ENCODE results near the gene SHISA4.
"Not testable (repeated sequence)": the region's sequence is repeated elsewhere in the genome, so short reads cannot be mapped to it uniquely, and the experiment has no call there.

SHISA4 gene

DNA sequence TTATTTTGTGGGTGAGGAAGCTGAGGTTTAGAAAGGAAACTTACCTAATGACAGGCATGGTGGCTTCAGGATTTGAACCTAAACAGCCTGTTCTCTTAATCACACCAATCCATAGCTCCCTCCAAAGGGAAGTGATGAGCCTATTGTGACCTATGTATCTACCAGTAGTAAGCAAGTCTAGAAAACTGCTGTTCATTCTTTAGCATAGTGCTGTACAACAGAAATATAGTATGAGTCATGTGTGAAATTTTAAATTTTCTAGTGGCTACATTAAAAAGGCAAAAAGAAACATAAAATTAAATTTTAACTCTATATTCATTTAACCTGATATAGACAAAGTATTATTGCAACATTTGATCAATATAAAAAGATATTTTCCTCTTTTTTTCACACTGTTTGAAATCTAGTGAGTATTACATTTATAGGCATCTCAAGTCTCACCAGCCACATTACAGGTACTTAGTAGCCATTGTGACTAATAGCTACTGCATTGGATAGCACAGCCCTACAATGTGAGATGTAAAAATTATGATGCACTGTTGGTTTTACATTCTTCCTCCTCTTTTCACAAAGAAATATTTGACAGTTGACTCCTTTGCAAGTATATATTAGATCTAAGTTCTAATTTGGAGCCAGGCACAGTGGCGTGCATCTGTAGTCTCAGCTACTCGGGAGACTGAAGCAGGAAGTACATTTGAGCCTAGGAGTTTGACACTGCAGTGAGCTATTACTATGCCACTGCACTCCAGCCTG, 43.2 kb upstream of the SHISA4 start:
- TF ChIP-seq, protein P1, sequence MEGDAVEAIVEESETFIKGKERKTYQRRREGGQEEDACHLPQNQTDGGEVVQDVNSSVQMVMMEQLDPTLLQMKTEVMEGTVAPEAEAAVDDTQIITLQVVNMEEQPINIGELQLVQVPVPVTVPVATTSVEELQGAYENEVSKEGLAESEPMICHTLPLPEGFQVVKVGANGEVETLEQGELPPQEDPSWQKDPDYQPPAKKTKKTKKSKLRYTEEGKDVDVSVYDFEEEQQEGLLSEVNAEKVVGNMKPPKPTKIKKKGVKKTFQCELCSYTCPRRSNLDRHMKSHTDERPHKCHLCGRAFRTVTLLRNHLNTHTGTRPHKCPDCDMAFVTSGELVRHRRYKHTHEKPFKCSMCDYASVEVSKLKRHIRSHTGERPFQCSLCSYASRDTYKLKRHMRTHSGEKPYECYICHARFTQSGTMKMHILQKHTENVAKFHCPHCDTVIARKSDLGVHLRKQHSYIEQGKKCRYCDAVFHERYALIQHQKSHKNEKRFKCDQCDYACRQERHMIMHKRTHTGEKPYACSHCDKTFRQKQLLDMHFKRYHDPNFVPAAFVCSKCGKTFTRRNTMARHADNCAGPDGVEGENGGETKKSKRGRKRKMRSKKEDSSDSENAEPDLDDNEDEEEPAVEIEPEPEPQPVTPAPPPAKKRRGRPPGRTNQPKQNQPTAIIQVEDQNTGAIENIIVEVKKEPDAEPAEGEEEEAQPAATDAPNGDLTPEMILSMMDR (IDR thresholded peaks at IDR 0.05; ENCODE audit: low read depth, low read length) = no peak
- H3K4me3 ChIP-seq (ENCODE audit: low read depth, low read length) = no peak overlapping the region
- peak; percentile 63 for DNase-seq (ENCODE audit: low read depth, low spot score)
- in situ Hi-C loops (cut with HindIII; ENCODE audit: low sequenced_read_pairs) = no loop called here

DNA sequence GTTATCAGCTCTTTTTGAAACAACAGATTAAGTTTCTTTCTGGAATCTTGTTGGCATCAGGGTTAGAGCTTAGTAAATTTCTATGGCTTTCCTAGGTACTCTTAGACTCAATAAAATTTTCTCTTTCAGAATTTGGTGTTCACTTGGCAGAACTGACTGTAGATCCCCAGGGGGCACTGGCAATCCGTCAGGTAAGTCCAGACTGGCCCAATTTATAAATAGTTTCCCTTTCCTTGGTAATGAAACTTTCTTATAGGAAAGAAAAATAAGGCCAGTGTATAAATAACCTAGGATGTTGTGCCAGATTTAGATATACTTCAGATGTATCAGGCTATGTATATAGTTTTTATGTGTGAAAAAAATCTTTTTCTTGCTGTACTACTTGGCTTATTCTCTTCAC, 41.5 kb upstream of the SHISA4 start:
- DNase-seq (ENCODE audit: low read depth, low spot score) = no peak
- TF ChIP-seq, protein P1 (IDR thresholded peaks at IDR 0.05; ENCODE audit: low read depth, low read length) = no peak
- H3K4me3 ChIP-seq (ENCODE audit: low read depth, low read length) = no peak overlapping the region
- in situ Hi-C loops (cut with HindIII; ENCODE audit: low sequenced_read_pairs) = no loop called here

DNA sequence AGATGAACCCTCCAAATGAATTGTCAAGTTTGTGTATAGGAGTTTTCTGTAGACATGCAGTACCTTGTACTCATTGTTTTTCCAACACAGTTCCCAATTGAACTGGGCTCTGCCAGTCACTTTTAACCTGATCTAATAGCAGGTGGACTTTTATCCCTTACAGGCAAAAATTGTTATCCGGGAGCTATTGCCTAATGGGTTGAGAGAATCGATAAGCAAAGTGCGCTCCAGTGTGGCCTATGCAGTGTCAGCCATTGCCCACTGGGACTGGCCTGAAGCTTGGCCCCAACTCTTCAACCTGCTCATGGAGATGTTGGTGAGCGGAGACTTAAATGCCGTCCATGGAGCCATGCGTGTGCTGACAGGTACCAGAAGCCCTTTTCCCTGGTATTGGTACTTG, 40.5 kb upstream of the SHISA4 start:
- no peak overlapping the region for H3K4me3 ChIP-seq (ENCODE audit: low read depth, low read length)
- in situ Hi-C loops (cut with HindIII; ENCODE audit: low sequenced_read_pairs) = no loop called here
- DNase-seq (ENCODE audit: low read depth, low spot score) = no peak
- TF ChIP-seq, protein P1 (IDR thresholded peaks at IDR 0.05; ENCODE audit: low read depth, low read length) = no peak

DNA sequence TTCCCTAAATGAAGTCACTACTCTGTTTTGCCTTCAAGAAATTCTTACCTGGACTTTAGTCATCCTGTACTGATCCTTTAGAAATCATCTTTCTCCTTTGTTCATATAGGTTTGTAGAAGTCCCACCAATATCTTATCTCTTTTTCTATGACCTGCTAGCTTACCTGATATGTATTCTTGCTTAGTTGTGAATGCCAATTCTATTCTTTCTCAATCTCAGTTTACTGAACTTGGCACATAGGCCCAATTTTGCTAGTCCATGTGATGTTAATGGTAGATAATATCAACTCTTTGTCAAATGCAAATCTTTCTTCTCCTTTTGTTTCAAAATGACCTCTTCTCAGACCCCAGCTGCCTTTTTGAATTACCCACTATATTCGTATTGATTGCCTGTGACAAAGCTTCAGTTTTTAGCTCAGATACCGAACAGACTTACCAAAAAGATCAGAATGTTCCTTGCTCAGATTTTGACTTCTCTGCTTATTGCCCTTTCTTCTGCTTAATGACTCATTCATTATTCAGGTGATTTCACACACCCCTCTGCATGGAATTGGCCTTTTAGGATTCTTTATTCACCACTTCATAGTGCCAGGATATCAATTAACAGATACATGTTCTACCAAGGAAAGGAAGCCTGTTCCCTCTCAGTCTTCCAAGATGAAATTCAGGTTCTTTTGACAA, 39.2 kb upstream of the SHISA4 start:
- no peak for DNase-seq (ENCODE audit: low read depth, low spot score)
- in situ Hi-C loops (cut with HindIII; ENCODE audit: low sequenced_read_pairs) = no loop called here
- TF ChIP-seq, protein P1 (IDR thresholded peaks at IDR 0.05; ENCODE audit: low read depth, low read length) = no peak
- no peak overlapping the region for H3K4me3 ChIP-seq (ENCODE audit: low read depth, low read length)

DNA sequence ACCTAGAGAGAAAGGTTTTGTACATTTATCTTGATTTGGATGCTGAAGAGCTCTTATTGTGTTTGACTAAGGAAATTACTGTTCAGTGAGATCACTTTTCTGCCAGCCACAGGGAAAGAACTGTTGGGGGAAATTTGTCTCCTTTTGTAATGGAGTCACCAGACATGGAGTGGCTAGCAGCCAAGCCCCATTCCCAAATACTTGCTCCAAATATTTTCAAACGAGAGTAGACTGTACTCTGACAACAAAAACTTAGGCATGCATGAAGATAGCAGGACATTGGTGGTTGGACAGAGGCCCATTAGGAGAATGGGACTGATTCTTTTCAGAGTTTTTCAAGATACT, 38.7 kb upstream of the SHISA4 start:
- peak; percentile 86 for DNase-seq (ENCODE audit: low read depth, low spot score)
- TF ChIP-seq, protein P1 (IDR thresholded peaks at IDR 0.05; ENCODE audit: low read depth, low read length) = no peak
- in situ Hi-C loops (cut with HindIII; ENCODE audit: low sequenced_read_pairs) = no loop called here
- no peak overlapping the region for H3K4me3 ChIP-seq (ENCODE audit: low read depth, low read length)

DNA sequence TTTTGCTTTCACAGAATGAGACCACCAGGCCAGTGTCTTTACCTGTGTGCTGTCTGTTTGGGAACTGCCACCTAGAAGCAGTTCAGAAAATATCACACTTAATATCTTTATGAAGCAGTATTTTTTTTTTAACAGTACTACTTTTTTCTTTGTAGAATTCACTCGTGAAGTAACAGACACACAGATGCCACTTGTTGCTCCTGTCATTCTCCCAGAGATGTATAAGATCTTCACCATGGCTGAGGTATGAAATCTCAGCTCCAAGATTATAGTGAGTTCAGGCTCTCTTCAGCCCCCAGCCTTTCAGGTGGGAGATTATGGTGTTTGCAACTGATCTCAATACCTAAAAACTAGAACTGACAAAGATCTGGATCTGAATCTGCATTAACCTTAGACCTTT, 36.7 kb upstream of the SHISA4 start:
- no peak for DNase-seq (ENCODE audit: low read depth, low spot score)
- TF ChIP-seq, protein P1 (IDR thresholded peaks at IDR 0.05; ENCODE audit: low read depth, low read length) = no peak
- in situ Hi-C loops (cut with HindIII; ENCODE audit: low sequenced_read_pairs) = no loop called here

DNA sequence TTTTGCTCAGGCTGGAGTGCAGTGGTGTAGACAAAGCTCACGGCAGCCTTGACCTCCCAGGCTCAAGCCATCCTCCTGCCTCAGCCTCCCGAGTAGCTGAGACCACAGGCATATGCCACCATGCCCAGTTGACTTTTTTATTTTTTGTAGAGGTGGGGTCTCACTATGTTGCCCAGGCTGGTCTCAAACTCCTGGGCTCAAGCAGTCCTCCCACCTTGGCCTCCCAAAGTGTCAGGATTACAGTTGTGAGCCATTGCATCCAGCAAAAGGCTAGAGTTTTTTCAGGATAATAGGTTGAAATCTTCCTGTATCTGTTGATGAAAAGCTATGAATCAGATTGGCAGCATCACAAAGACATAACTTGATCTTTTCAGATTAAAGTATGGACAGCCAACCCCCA, 32.0 kb upstream of the SHISA4 start:
- in situ Hi-C loops (cut with HindIII; ENCODE audit: low sequenced_read_pairs); H3K4me3 ChIP-seq (ENCODE audit: low read depth, low read length); DNase-seq (ENCODE audit: low read depth, low spot score): not testable (repeated sequence)

More for the DNA sequence above, 36.7 kb upstream of the SHISA4 start:
- no peak overlapping the region for H3K4me3 ChIP-seq (ENCODE audit: low read depth, low read length)

Data from astrocyte of the spinal cord (primary cell).